Smooth muscle cell (in vitro differentiated cells): ENCODE results near the gene SLC6A13. TPM values are rescaled to one million over a fixed set of nuclear protein-coding genes. Genes with fewer than 3 reads are reported as not detected.

Source experiments
- DNase-seq: peaks from one replicate; lab custom pipeline; 2025; ENCODE audit not compliant: unreplicated experiment; lab: John Stamatoyannopoulos, UW
- H2AFZ ChIP-seq: fragments of 200-600 bp; sonication (generic); 2 replicates; pipeline ENCODE4 v1.6.0; 2016; ENCODE audit warnings: antibody characterized with exemption, low read depth, mild to moderate bottlenecking
- H3F3A ChIP-seq: fragments of 200-600 bp; sonication (generic); 2 replicates; pipeline ENCODE4 v1.6.0; 2017; ENCODE audit warnings: antibody characterized with exemption, low read depth
- H3K27ac ChIP-seq: fragments of 200-600 bp; sonication (generic); 2 replicates; pipeline ENCODE4 v1.5.1; 2016; ENCODE audit warnings: low read depth, mild to moderate bottlenecking
- H3K27me3 ChIP-seq: fragments of 200-600 bp; sonication (generic); 2 replicates; pipeline ENCODE4 v1.6.1; 2016; ENCODE audit warnings: low read depth, mild to moderate bottlenecking
- H3K36me3 ChIP-seq: fragments of 200-600 bp; sonication (generic); 2 replicates; pipeline ENCODE4 v1.5.1; 2016; ENCODE audit warnings: low read depth
- H3K4me1 ChIP-seq: fragments of 200-600 bp; sonication (generic); 2 replicates; pipeline ENCODE4 v1.5.1; 2016; ENCODE audit warnings: low read depth
- H3K4me2 ChIP-seq: fragments of 200-600 bp; sonication (generic); 2 replicates; pipeline ENCODE4 v1.6.0; 2016; ENCODE audit warnings: mild to moderate bottlenecking
- H3K4me3 ChIP-seq: fragments of 200-600 bp; sonication (generic); 2 replicates; pipeline ENCODE4 v1.5.1; 2016; ENCODE audit warnings: mild to moderate bottlenecking
- H3K79me2 ChIP-seq: fragments of 200-600 bp; sonication (generic); 2 replicates; pipeline ENCODE4 v1.6.0; 2016; ENCODE audit warnings: low read depth, mild to moderate bottlenecking
- H3K9ac ChIP-seq: fragments of 200-600 bp; sonication (generic); 2 replicates; pipeline ENCODE4 v1.6.0; 2016; ENCODE audit warnings: low read depth
- H3K9me3 ChIP-seq: fragments of 200-600 bp; sonication (generic); replicated peaks from 2 replicates; pipeline ENCODE4 v1.5.1; 2016; ENCODE audit warnings: low read depth
- H4K20me1 ChIP-seq: fragments of 200-600 bp; sonication (generic); 2 replicates; pipeline ENCODE4 v1.6.0; 2016; ENCODE audit warnings: low read depth
- CTCF ChIP-seq: fragments of 200-600 bp; sonication (generic); IDR thresholded peaks from 2 replicates; pipeline ENCODE4 v1.5.1; 2017; ENCODE audit warnings: borderline replicate concordance, mild to moderate bottlenecking, antibody characterized with exemption; ENCODE audit not compliant: insufficient read depth, poor library complexity, severe bottlenecking
- WGBS: methylation state at CpG from one replicate; pipeline ENCODE4 v1.1.7; 2016; ENCODE audit warnings: low lambda C conversion rate; 5-methylcytosine and 5-hydroxymethylcytosine counted together
- polyA plus RNA-seq: library from polyadenylated mRNA; unstranded; fragments of >200 nt; fragmentation: Nextera tagmentation; extraction: Ambion mirVana; gene quantifications from 2 replicates; pipeline ENCODE4 v1.2.1, GENCODE V29; 2016
- total RNA-seq: library from RNA; depleted of rRNA; stranded (reverse); fragments of >200 nt; gene quantifications from 2 replicates; pipeline ENCODE4 v1.2.3, GENCODE V29; 2014

Gene SLC6A13
- total and polyA plus RNA-seq, 2 experiments from 2014 or later = 0.45 to 0.66 TPM

GRCh38 chr12:206746-207440 is 55.7 kb downstream of the SLC6A13 start:
- Histone ChIP-seq H3K27me3 (peaks cover 17% of the 10 kb centered on the region), H2AFZ (no peak overlapping the region), H3K79me2 (no peaks in the 10 kb centered on the region), H3K36me3 (no peaks in the 10 kb centered on the region), H4K20me1 (no peaks in the 10 kb centered on the region), H3K4me1 (peaks cover 6% of the 10 kb centered on the region), H3K4me3 (no peak overlapping the region), H3K9ac (no peak overlapping the region), H3K27ac (no peak overlapping the region), H3F3A (no peaks in the 10 kb centered on the region), H3K4me2 (no peak overlapping the region), H3K9me3 (no peaks in the 10 kb centered on the region)
- no peak for TF ChIP-seq CTCF
- 92% methylated on average over 21 of the region's 21 CpGs for WGBS
- DNase-seq = no peak

- H3K4me1 ChIP-seq = peaks cover 6% of the 10 kb centered on the region
- H3K4me3 ChIP-seq = no peak overlapping the region
- H3K9ac ChIP-seq = no peak overlapping the region
- WGBS = 89% methylated on average over 4 of the region's 4 CpGs
- no peaks in the 10 kb centered on the region for H3K36me3 ChIP-seq
- H3K4me2 ChIP-seq = no peak overlapping the region
- no peak overlapping the region for H3K27ac ChIP-seq
- no peaks in the 10 kb centered on the region for H3F3A ChIP-seq
- H3K27me3 ChIP-seq = peaks cover 11% of the 10 kb centered on the region
- TF ChIP-seq CTCF = no peak
- H4K20me1 ChIP-seq = no peaks in the 10 kb centered on the region
- no peaks in the 10 kb centered on the region for H3K9me3 ChIP-seq
- H3K79me2 ChIP-seq = no peaks in the 10 kb centered on the region
- no peak overlapping the region for H2AFZ ChIP-seq
- no peak for DNase-seq
These were observed 57.6 kb downstream of the SLC6A13 start for GRCh38 chr12:205026-205425.

GRCh38 chr12:204261-204678 is 58.4 kb downstream of the SLC6A13 start:
- H3K79me2 ChIP-seq = no peaks in the 10 kb centered on the region
- no peaks in the 10 kb centered on the region for H4K20me1 ChIP-seq
- no peak for DNase-seq
- H3K9me3 ChIP-seq = no peaks in the 10 kb centered on the region
- H3K4me3 ChIP-seq = peak overlapping the region; percentile 77
- no peak for TF ChIP-seq CTCF
- no peaks in the 10 kb centered on the region for H3K36me3 ChIP-seq
- no peaks in the 10 kb centered on the region for H3F3A ChIP-seq
- WGBS = 75% methylated on average over 11 of the region's 11 CpGs
- no peak overlapping the region for H3K27ac ChIP-seq
- H3K4me2 ChIP-seq = peak overlapping the region; percentile 86
- H3K4me1 ChIP-seq = peaks cover 6% of the 10 kb centered on the region
- H2AFZ ChIP-seq = peak overlapping the region; percentile 84
- peaks cover 11% of the 10 kb centered on the region for H3K27me3 ChIP-seq
- H3K9ac ChIP-seq = no peak overlapping the region
